NCI-H2196 treated with DMSO at 0.1 percent for 48 hours (cell line): ENCODE data around the gene ULBP1.
"Not testable (repeated sequence)": the region's sequence is repeated elsewhere in the genome, so short reads cannot be mapped to it uniquely, and the experiment has no call there.

Source experiments
- DNase-seq: peaks from one replicate; lab custom pipeline; 2025; ENCODE audit not compliant: unreplicated experiment; lab: John Stamatoyannopoulos, UW

ULBP1 gene

GRCh38 chr6:149974394-149974793 is 10.7 kb downstream of the ULBP1 start:
- DNase-seq, result not testable (repeated sequence)

DNA sequence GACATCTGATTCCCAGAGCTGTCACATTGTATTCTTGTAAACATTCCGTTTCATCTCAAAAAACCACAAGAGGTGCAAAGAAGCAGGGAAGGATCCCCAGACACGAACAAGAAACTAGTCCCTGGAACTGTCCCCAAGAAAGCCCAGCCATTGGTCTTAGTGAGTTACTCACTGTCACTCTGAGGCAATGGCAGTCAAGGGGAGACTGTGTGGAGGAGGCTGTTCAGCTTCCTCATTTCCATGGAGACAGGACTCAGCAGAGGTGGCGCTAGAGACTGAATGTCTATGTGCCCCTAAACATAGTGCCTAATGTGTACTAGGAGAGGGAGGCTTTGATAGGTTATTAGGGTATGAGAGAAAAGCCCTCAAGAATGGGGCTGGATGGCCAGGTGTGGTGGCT is 11.1 kb downstream of the ULBP1 start:
- DNase-seq, result no peak

GRCh38 chr6:149975400-149975799 is 11.7 kb downstream of the ULBP1 start:
- no peak for DNase-seq

DNA sequence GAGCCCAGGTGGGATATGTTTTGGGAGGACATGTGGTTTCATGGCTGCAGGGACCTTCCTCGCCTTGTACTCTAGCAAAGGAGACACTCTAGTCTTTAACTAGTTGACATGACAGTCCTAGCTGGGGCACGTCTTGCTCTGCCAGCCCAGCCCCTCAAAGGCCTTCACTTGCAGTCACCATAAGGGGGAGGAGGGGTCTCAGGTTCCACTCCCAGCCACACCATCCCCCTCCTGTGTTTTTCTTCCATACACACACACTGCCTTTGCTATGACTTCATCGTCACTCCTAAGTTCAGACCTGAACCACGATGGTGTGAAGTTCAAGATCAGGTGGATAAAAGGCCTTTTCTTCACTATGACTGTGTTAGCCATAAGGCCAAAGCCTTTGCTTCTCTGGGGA is 13.5 kb downstream of the ULBP1 start:
- DNase-seq, result no peak

- no peak for DNase-seq
These were observed 14.9 kb downstream of the ULBP1 start for GRCh38 chr6:149978610-149979009.

DNA sequence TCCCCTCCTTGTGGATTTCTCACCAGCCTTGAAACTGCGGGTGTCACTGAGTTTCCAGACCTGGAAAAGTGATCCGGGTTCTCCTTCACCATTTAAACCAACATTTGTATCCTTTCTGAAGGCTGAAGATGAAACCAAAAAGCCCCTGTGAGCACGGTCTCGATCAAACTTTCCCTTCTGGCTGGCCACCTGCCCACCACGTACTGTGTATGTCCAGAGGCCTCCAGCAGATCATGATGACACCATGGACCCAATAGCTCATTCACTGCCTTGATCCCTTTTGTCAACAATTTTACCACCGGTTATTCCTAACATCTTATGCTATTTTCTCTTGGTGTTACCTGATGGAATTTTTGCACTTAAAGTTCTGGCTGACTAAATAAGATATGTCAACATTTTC is 15.6 kb downstream of the ULBP1 start:
- DNase-seq, result no peak

- DNase-seq, result no peak
These were observed 19.4 kb downstream of the ULBP1 start for GRCh38 chr6:149983145-149983544.

DNA sequence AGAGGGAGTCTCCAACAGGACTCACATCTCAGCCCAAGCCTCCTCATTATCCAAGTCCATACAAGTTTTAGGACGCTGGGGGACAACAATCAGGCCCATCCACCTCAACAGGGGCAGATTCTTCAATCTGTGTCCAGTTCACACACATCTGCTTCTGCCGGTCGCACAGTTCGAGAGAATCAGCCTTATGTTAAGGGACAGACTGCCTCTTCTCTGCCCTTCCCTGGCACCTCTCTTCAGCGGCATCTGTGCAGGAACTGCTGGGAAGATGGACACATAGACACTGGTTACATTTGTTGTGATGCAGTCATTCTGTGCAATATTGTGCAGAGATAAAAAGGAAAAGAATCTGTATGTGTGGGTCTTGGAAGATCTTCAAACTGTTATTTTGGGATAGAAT is 21.0 kb downstream of the ULBP1 start:
- no peak for DNase-seq

DNA sequence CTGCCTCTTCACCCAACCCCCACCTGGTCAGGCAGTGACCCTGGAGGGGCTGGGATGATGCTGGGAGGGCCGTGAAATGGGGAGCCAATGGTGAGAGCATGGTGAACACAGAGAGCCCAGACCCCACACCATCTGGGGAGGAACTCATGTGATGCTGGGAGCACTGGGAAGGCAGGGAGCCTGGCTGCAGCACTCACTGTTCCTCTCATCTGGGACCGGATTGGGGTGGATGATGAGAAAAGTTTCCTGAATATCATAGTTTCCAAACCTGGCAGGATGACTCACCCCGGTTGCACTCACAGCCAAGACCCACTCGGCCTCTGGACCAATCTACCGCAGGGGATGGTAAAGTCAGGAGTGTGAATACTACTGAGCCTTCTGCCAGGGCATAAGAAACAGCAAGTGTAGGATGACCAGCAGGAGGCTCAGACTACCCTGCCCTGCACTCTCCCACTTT is 21.8 kb downstream of the ULBP1 start:
- no peak for DNase-seq

DNA sequence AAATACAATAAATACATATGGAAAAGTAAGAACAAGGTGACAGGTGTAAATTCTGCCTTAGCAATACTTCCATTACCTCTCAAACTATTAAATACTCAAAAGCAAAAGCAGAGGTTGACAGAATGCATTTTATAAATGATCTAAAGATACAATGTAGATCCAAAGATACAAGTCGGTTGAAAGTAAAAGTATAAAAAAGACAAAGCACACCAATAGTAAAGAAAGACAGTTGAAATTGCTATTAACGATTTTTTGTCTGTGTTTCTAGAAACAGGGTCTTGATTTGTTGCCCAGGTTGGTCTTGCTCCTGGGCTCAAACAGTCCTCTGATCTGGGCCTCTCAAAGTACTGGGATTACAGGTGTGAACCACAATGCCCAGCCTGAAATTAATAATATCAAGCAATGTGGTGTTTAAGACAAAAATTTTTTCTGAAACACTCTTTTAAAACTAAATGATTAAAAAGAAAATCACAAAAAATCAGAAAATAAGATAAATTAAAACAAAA is 23.9 kb downstream of the ULBP1 start:
- no peak for DNase-seq

- no peak for DNase-seq
These were observed 25.0 kb downstream of the ULBP1 start for GRCh38 chr6:149988550-149989346.

- no peak for DNase-seq
These were observed 26.5 kb downstream of the ULBP1 start for GRCh38 chr6:149990212-149990660.

GRCh38 chr6:149990661-149991471 is 27.1 kb downstream of the ULBP1 start:
- DNase-seq, result no peak

DNA sequence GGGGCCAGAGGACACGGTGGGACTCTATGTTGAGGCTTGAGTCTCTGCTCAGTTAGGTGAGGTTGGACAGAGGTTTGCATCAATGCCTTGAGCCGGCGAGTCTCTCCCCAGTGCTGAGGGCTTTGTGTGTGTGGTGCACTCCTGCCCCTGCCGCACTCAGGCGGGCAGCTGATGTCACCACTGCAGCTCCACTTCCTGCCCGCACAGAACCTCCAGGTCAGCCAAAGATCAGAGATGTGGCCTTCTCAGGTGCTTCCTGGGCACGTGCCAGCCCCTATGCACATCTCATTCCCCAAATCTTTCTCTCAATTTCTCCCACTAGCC is 27.7 kb downstream of the ULBP1 start:
- not testable (repeated sequence) for DNase-seq

- DNase-seq, result no peak
These were observed 28.1 kb downstream of the ULBP1 start for GRCh38 chr6:149991838-149992237.

DNA sequence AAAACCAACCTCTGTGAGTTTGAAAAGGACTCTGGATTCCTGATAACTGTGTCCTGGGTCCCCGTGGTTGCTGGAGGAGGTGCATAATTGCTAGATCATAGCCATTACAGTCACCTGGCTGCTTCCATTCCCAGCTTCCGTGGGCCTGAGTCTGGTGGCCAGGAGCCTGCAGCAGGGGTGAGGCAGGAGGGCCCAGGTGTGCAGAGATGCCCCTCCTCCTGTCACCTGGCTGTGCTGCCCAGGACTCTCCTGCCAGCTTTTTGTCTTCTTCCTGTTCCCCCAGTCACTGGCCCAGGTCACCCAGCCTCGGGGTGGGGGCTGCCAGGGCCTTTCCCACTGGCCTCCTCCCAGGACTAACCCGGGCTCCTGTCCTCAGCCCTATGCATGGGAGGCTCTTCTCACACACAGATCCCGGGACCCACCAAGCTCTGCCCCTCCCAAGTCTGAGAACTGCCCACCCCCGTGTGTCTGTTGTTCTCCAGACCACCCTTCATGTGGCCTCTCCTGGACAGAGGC is 31.6 kb downstream of the ULBP1 start:
- no peak for DNase-seq

GRCh38 chr6:149995971-149996370 is 32.2 kb downstream of the ULBP1 start:
- DNase-seq, result no peak

DNA sequence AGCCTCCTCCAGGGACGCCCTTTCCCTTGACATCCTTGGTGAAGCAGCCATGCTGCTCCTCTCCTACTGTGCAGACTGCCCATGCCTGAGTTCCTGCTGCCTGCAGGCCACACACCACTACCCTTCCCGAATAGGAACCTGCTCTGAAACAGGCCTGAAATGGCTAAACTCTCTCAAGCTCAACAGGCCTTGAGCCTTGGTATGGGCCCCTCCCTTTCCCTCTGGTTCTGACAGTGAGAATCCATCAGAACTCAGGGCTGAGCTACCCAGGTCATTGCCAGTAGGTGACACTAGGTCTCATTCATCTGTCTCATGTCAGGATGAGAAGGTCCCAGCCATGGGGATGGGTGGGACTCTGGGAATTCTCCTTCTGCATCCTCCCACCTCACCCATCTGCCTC is 35.9 kb downstream of the ULBP1 start:
- DNase-seq, result no peak

DNA sequence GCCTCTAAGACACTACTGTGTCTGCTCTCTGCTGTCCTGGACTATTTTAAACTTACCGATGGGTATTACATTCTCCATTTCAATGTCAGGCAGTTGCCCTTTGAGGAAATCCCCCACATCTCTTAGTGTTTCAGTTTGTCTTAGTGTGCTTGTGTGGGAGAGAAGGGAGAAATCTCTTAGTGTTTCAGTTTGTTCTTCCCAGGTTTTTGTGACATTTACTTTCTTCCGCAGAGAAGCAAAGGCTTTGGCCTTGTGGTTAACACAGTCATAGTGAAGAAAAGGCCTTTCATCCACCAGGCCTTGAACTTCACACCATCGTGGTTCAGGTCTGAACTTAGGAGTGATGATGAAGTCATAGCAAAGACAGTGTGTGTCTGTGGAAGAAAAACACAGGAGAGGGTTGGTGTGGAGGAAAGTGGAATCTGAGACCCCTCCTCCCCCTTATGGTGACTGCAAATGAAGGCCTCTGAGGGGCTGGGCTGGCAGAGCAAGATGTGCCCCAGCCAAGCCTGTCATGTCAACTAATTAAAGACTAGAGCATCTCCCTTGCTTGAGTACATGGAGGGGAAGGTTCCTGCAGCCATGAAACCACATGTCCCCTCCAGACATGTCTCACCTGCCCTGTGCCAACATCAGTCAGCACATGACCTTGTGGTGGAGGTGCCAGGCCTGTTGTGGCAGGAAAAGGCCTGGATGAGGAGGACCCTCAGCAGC is 37.7 kb downstream of the ULBP1 start:
- DNase-seq, result no peak

DNA sequence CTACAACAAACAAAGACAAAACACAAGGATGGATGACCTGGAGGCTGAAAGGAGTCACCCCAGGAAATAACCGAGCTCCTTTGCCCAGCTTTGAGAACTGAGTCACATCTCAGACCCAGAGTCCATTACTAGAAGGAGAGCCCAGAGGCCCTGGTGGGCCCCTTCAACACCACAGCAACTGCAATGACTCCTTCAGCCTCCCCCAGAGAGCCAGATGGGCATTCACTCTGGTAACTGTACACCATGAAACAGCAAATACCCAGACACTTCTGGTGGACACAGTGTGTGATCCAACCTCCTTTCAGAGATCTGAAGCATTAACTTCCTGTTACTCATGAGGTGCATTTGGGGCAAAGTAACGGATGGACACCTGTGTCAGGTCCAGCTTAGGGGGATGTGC is 39.0 kb downstream of the ULBP1 start:
- no peak for DNase-seq

- DNase-seq, result not testable (repeated sequence)
These were observed 39.9 kb downstream of the ULBP1 start for GRCh38 chr6:150003599-150003998.
